ENCODE measurements around the gene BARX1. TPM values are rescaled to one million over a fixed set of nuclear protein-coding genes. Genes with fewer than 3 reads are reported as not detected.

The BARX1 gene
- total RNA-seq, 4 donors from 2014 or later: not detected

DNA sequence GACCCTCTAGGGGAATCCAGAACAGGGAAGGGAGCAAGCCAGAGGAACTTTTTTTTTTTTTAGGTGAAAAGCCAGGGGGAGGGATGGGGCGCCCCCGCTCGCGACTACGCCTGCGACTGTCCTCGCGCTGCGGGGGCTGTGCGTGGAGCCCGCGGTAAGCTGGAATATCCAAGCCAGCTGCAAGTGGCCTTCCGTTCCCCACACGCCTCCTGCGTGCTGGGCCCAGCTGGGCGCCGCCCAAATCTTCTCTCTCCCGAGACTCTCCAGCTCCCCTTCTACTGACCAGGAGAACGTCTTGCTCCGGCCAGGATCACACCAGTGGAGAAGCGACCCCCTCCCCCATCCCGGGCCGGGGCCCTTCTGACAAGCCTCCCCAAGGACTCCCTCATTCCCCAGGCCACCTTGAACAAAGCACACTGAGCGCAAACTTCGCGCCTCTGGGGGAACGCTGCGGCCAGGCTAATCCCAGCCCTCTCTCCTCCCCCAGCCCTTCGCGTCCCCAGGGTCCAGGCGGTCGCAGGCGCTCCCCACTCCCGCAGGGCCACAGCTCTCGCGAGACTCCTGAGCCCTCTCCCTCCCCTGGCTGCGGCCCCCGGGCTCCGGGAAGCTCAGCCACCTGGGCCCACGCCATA, 6.6 kb downstream of the BARX1 start:
- no peaks in the 10 kb centered on the region for H3K9me3 ChIP-seq
- TF ChIP-seq POLR2AphosphoS5 (IDR thresholded peaks at IDR 0.05): no peak
- TF ChIP-seq EP300 (IDR thresholded peaks at IDR 0.05; ENCODE audit: low read depth): no peak
- no peak for TF ChIP-seq POLR2A (IDR thresholded peaks at IDR 0.05)
- TF ChIP-seq, protein P1, sequence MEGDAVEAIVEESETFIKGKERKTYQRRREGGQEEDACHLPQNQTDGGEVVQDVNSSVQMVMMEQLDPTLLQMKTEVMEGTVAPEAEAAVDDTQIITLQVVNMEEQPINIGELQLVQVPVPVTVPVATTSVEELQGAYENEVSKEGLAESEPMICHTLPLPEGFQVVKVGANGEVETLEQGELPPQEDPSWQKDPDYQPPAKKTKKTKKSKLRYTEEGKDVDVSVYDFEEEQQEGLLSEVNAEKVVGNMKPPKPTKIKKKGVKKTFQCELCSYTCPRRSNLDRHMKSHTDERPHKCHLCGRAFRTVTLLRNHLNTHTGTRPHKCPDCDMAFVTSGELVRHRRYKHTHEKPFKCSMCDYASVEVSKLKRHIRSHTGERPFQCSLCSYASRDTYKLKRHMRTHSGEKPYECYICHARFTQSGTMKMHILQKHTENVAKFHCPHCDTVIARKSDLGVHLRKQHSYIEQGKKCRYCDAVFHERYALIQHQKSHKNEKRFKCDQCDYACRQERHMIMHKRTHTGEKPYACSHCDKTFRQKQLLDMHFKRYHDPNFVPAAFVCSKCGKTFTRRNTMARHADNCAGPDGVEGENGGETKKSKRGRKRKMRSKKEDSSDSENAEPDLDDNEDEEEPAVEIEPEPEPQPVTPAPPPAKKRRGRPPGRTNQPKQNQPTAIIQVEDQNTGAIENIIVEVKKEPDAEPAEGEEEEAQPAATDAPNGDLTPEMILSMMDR (IDR thresholded peaks at IDR 0.05): no peak
- H3K27me3 ChIP-seq: peaks cover 100% of the 10 kb centered on the region
- H3K4me3 ChIP-seq: no peak overlapping the region
- peaks cover 23 to 41% (median 36%) of the 10 kb centered on the region in 4 donors for H3K4me1 ChIP-seq
- no peaks in the 10 kb centered on the region for H3K36me3 ChIP-seq
- H3K27ac ChIP-seq: no peak overlapping the region
- DNase-seq: no peak
- in situ Hi-C loops (cut with MboI; ENCODE audit: low pct_ligation_motif_present in 1 of 4, low pct_unique_long_range_greater_than_20kb in 1 of 4, low sequenced_read_pairs in 3 of 4): no loop called here
- intact Hi-C loops (cut with DNase I; ENCODE audit: low total_unique reads): no loop called here
- WGBS, 2 donors (ENCODE audit: low coverage in 1 of 2): 10% methylated on average over 12 to 40 of the region's 40 CpGs

DNA sequence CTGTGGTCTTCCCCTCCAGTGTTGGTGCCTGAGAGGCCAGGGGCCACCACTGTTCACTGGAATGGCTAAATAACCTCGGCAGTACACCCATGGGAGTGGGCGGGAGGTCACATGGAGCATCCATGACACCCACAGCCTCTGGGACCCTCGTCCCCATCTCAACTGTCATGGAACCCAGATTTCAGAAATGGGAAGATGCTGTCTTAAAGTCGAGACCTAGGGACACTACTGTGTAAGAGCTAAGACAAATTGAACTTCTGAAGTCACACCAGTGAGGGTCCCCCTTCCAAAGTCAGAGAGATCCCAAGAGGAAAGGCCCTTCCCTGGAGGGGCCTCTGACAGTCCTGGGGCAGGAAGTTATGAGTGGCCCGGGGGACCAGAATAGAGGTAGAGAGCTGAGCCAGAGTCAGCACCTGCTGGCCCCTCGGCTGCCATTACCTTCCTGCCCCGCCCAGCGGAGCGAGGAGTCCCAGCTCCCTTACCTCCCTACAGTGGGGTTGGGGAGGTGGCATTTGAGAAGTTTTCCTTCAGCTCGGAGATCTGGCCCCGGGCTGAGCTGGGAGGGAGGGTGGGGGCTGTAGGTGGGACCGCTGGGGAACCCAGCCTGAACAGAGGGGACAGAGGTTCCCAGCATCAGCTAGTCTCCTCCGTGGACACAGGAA, 7.6 kb downstream of the BARX1 start:
- H3K36me3 ChIP-seq: no peaks in the 10 kb centered on the region
- no peak overlapping the region for H3K4me3 ChIP-seq
- peaks cover 19 to 31% (median 26%) of the 10 kb centered on the region in 4 donors for H3K4me1 ChIP-seq
- no peak overlapping the region for H3K27ac ChIP-seq
- peaks cover 100% of the 10 kb centered on the region for H3K27me3 ChIP-seq
- in situ Hi-C loops (cut with MboI; ENCODE audit: low pct_ligation_motif_present in 1 of 4, low pct_unique_long_range_greater_than_20kb in 1 of 4, low sequenced_read_pairs in 3 of 4) (no loop called here), intact Hi-C loops (cut with DNase I; ENCODE audit: low total_unique reads) (no loop called here)
- TF ChIP-seq POLR2AphosphoS5 (IDR thresholded peaks at IDR 0.05): no peak
- no peak for TF ChIP-seq POLR2A (IDR thresholded peaks at IDR 0.05)
- TF ChIP-seq EP300 (IDR thresholded peaks at IDR 0.05; ENCODE audit: low read depth): no peak
- TF ChIP-seq, protein P1 (IDR thresholded peaks at IDR 0.05): no peak
- no peak for DNase-seq
- WGBS, 2 donors (ENCODE audit: low coverage in 1 of 2): 15% methylated on average over 13 of the region's 13 CpGs; no CpG with 5 or more reads in 1 of the 2 donors
- no peaks in the 10 kb centered on the region for H3K9me3 ChIP-seq

DNA sequence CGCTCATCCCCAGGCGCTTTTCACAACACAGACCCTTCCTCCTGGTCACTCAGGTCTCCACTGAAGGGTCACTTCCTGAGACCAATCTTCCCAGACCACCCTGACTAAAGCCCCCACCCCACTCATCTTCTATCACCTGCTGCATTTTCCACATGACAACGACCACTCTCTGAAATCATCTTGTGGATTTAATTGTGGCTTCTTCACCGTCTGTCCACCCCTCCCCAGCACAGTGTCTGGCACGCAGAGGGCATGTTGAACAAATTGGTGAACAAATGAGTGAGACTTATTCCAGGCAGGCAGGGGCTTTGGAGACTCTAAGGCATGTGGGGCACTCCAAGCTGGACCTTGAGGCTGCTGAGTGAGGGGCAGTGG, 8.8 kb downstream of the BARX1 start:
- intact Hi-C loops (cut with DNase I; ENCODE audit: low total_unique reads): no loop called here
- H3K27me3 ChIP-seq: peaks cover 98% of the 10 kb centered on the region
- H3K4me1 ChIP-seq: peaks cover 10 to 19% (median 14%) of the 10 kb centered on the region in 4 donors
- no peak for DNase-seq
- no peaks in the 10 kb centered on the region for H3K36me3 ChIP-seq
- H3K9me3 ChIP-seq: no peaks in the 10 kb centered on the region
- TF ChIP-seq, protein P1 (IDR thresholded peaks at IDR 0.05): no peak
- TF ChIP-seq POLR2AphosphoS5 (IDR thresholded peaks at IDR 0.05) (no peak), POLR2A (IDR thresholded peaks at IDR 0.05) (no peak), EP300 (IDR thresholded peaks at IDR 0.05; ENCODE audit: low read depth) (no peak)
- in situ Hi-C loops (cut with MboI; ENCODE audit: low pct_ligation_motif_present in 1 of 4, low pct_unique_long_range_greater_than_20kb in 1 of 4, low sequenced_read_pairs in 3 of 4): no loop called here
- WGBS, 2 donors (ENCODE audit: low coverage in 1 of 2): 8% methylated on average over 2 to 5 of the region's 5 CpGs
- peak overlapping the region in 1 of 4 donors; percentile 42 for H3K4me3 ChIP-seq
- no peak overlapping the region for H3K27ac ChIP-seq

DNA sequence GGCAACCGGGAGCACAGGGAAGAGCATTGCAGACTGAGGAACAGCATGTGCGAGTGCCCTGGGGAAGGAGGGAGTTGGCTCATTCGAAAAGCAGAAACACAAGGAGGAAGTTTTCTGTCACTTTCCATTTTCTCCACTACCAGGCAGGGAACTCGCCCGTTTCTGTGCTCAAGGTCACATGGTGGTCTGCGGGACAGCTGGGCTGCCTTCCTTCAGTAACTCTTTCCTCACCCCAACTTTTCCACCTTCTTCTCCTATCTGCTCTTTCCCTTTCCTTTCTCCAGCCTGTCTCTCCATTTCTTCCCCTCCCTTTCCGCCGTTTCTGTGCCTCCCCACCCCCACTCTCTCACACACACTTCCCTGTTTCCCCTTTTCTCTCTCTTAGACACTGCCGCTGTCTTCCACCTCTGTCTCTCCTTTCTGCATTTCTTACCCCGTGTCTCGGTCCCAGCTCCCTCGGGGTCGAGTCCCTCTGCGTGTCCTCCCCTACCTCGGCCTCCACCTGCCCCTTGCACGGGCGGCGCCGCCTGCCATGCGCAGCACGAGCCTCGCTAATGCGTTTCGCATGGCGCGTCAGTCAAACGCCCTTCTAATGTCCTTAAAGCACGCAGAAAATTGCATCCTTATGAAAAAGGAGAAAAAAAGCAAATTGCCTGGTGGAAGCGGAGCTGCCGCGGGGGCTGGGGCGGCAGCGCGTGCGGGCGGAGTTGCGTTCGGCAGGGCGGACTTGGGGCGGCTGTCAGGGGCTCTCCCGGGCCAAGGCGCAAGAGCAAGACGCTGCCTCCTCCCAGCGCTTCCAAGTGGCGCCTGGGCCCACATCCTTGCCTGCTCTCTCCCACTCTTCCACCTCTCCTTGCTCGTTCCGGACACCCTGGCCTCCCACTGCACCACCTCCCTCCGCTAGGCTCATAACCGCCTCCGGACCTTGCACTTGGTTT, 9.5 kb downstream of the BARX1 start:
- TF ChIP-seq EP300 (IDR thresholded peaks at IDR 0.05; ENCODE audit: low read depth) (no peak), POLR2A (IDR thresholded peaks at IDR 0.05) (no peak), POLR2AphosphoS5 (IDR thresholded peaks at IDR 0.05) (no peak)
- TF ChIP-seq, protein P1 (IDR thresholded peaks at IDR 0.05): no peak
- H3K27me3 ChIP-seq: peaks cover 96% of the 10 kb centered on the region
- peaks cover 6 to 12% (median 8%) of the 10 kb centered on the region in 4 donors for H3K4me1 ChIP-seq
- no peaks in the 10 kb centered on the region for H3K36me3 ChIP-seq
- WGBS, 2 donors (ENCODE audit: low coverage in 1 of 2): 1 to 5% methylated on average over 32 to 50 of the region's 50 CpGs
- DNase-seq: no peak
- intact Hi-C loops (cut with DNase I; ENCODE audit: low total_unique reads): no loop called here
- in situ Hi-C loops (cut with MboI; ENCODE audit: low pct_ligation_motif_present in 1 of 4, low pct_unique_long_range_greater_than_20kb in 1 of 4, low sequenced_read_pairs in 3 of 4): no loop called here
- H3K27ac ChIP-seq: no peak overlapping the region
- H3K9me3 ChIP-seq: no peaks in the 10 kb centered on the region
- H3K4me3 ChIP-seq: peak overlapping the region in 3 of 4 donors; percentile 15 to 42 (median 26)
